Fibroblast of lung (primary cell): ENCODE measurements around the gene YIPF5. TPM values are rescaled to one million over a fixed set of nuclear protein-coding genes. Genes with fewer than 3 reads are reported as not detected.
A peak's percentile ranks its signal among the peaks of the same experiment; 100 is the strongest.

Experiments
- DNase-seq, 2 donors: peaks; one replicate each; pipeline versions ENCODE4 v3.0.0 to v3.0.0-alpha.2; 2010; ENCODE audit warnings: low read depth in 2 of 2
- H2AFZ ChIP-seq: 2 replicates; pipeline ENCODE4 v1.5.1; 2012; ENCODE audit warnings: low read length, control low read depth, inconsistent platforms
- H3K27ac ChIP-seq: 2 replicates; pipeline ENCODE4 v1.5.1; 2011; ENCODE audit warnings: low read length, control low read depth; ENCODE audit not compliant: insufficient read depth
- H3K27me3 ChIP-seq: 2 replicates; pipeline ENCODE4 v1.5.1; 2011; ENCODE audit warnings: mild to moderate bottlenecking, low read length; ENCODE audit not compliant: control insufficient read depth, insufficient read depth
- H3K36me3 ChIP-seq: 2 replicates; pipeline ENCODE4 v1.5.1; 2011; ENCODE audit warnings: low read length; ENCODE audit not compliant: control insufficient read depth, insufficient read depth
- H3K4me1 ChIP-seq: 2 replicates; pipeline ENCODE4 v1.5.1; 2011; ENCODE audit warnings: low read length; ENCODE audit not compliant: control insufficient read depth, insufficient read depth; ENCODE audit errors: extremely low read depth
- H3K4me2 ChIP-seq: 2 replicates; pipeline ENCODE4 v1.5.1; 2011; ENCODE audit warnings: low read length, control low read depth; ENCODE audit not compliant: insufficient read depth; ENCODE audit errors: extremely low read depth
- H3K4me3 ChIP-seq, 4 experiments: fragments of 200-600 bp in 1 of 4; sonication (generic) in 1 of 4; replicated peaks in 1 of 4; 2 replicates each; pipeline ENCODE4 v1.5.1; 2011 to 2016; ENCODE audit warnings: low read length in 4 of 4, low read depth in 3 of 4, mild to moderate bottlenecking in 3 of 4, control low read depth in 2 of 4, inconsistent platforms in 1 of 4, mixed read lengths in 1 of 4; ENCODE audit not compliant: insufficient read depth in 1 of 4; ENCODE audit errors: control extremely low read depth in 1 of 4
- H3K79me2 ChIP-seq: 2 replicates; pipeline ENCODE4 v1.5.1; 2012; ENCODE audit warnings: mild to moderate bottlenecking, low read length, inconsistent platforms; ENCODE audit not compliant: control insufficient read depth, insufficient read depth
- H3K9ac ChIP-seq: 2 replicates; pipeline ENCODE4 v1.5.1; 2011; ENCODE audit warnings: mild to moderate bottlenecking, low read length, control low read depth; ENCODE audit not compliant: insufficient read depth
- H3K9me3 ChIP-seq: 2 replicates; pipeline ENCODE4 v1.5.1; 2012; ENCODE audit warnings: low read depth, low read length; ENCODE audit not compliant: control insufficient read depth, insufficient read depth
- H4K20me1 ChIP-seq: 2 replicates; pipeline ENCODE4 v1.5.1; 2011; ENCODE audit warnings: low read length; ENCODE audit not compliant: control insufficient read depth, insufficient read depth; ENCODE audit errors: extremely low read depth
- CTCF ChIP-seq, 2 donors: IDR thresholded peaks in 1 of 2; conservative IDR thresholded peaks in 1 of 2; 1 replicate in 1 of 2; 2 replicates in 1 of 2; pipeline ENCODE4 v1.5.1; 2011 to 2012; ENCODE audit warnings: low read length in 2 of 2, control low read depth in 1 of 2, inconsistent platforms in 1 of 2, low read depth in 1 of 2, mild to moderate bottlenecking in 1 of 2
- EZH2 ChIP-seq: IDR thresholded peaks from 2 replicates; pipeline ENCODE4 v1.5.1; 2012; ENCODE audit warnings: low read length, control low read depth, mild to moderate bottlenecking; ENCODE audit errors: missing control alignments
- polyA minus RNA-seq: library from RNA; depleted of rRNA, polyadenylated mRNA; stranded (reverse); fragments of >200 nt; gene quantifications from 2 replicates; pipeline ENCODE4 v1.2.3, GENCODE V29; 2011; ENCODE audit warnings: low replicate concordance
- polyA plus RNA-seq, 2 donors: library from polyadenylated mRNA; depleted of rRNA in 1 of 2; stranded (reverse) in 1 of 2; unstranded in 1 of 2; fragments of >200 nt; gene quantifications; 2 replicates each; pipeline ENCODE4 v1.2.1, GENCODE V29; 2011 to 2012; ENCODE audit warnings: missing spikeins in 1 of 2
- total RNA-seq: library from RNA; depleted of rRNA; stranded (reverse); fragments of >200 nt; gene quantifications from 2 replicates; pipeline ENCODE4 v1.2.1, GENCODE V29; 2014

The YIPF5 gene
- total RNA-seq (69.6 and 83.2 TPM in 2 replicates), polyA plus RNA-seq (110 and 175 TPM in 2 replicates), polyA minus RNA-seq (59.6 and 66.4 TPM in 2 replicates)
- 81.7 and 112 TPM in 2 replicates for polyA plus RNA-seq (2012)

- Histone ChIP-seq H3K27ac (peak within 1 kb of the TSS; percentile 97), H4K20me1 (no peaks in the 10 kb centered on the region), H3K79me2 (peaks cover 45% of the 10 kb centered on the region), H3K27me3 (no peaks in the 10 kb centered on the region), H3K4me2 (peak within 1 kb of the TSS; percentile 94), H3K4me1 (peaks cover 2% of the 10 kb centered on the region), H3K36me3 (peaks cover 3% of the 10 kb centered on the region), H3K9me3 (no peaks in the 10 kb centered on the region), H3K4me3 (peak within 1 kb of the TSS; percentile 93 to 99 (median 96)), H3K9ac (peak within 1 kb of the TSS; percentile 92), H2AFZ (peak within 1 kb of the TSS; percentile 97)
- no peak for TF ChIP-seq CTCF (conservative IDR thresholded peaks at IDR 0.05 in 1 of 2, IDR thresholded peaks at IDR 0.05 in 1 of 2; ENCODE audit: low read depth in 1 of 2, low read length in 2 of 2)
- TF ChIP-seq EZH2, result no peak
- peak; percentile 95 to 98 for DNase-seq
Observed at GRCh38 chr5:144170276-144171024, at the start of gene YIPF5, which contains the start of gene KCTD16. Gene YIPF5 (minus strand): TSS chr5:144170659. CDS start chr5:144169955, 704 bp downstream. Gene KCTD16 (plus strand): TSS chr5:144170873.

GRCh38 chr5:144219869-144220268, 49.4 kb upstream of the YIPF5 start:
- Histone ChIP-seq H3K27me3 (no peaks in the 10 kb centered on the region), H3K4me2 (no peak overlapping the region), H3K4me1 (no peaks in the 10 kb centered on the region), H3K79me2 (no peaks in the 10 kb centered on the region), H3K4me3 (no peak overlapping the region), H3K36me3 (no peaks in the 10 kb centered on the region), H3K9ac (no peak overlapping the region), H2AFZ (no peak overlapping the region), H3K27ac (no peak overlapping the region), H3K9me3 (no peaks in the 10 kb centered on the region), H4K20me1 (no peaks in the 10 kb centered on the region)
- no peak for TF ChIP-seq EZH2
- TF ChIP-seq CTCF (conservative IDR thresholded peaks at IDR 0.05 in 1 of 2, IDR thresholded peaks at IDR 0.05 in 1 of 2; ENCODE audit: low read depth in 1 of 2, low read length in 2 of 2), result no peak
- no peak for DNase-seq

- Histone ChIP-seq H3K4me2 (no peak overlapping the region), H3K27me3 (peaks cover 9% of the 10 kb centered on the region), H3K4me3 (no peak overlapping the region), H2AFZ (no peak overlapping the region), H3K36me3 (no peaks in the 10 kb centered on the region), H3K27ac (no peak overlapping the region), H3K79me2 (no peaks in the 10 kb centered on the region), H4K20me1 (no peaks in the 10 kb centered on the region), H3K9me3 (no peaks in the 10 kb centered on the region), H3K4me1 (no peaks in the 10 kb centered on the region), H3K9ac (no peak overlapping the region)
- TF ChIP-seq EZH2 (no peak), CTCF (conservative IDR thresholded peaks at IDR 0.05 in 1 of 2, IDR thresholded peaks at IDR 0.05 in 1 of 2; ENCODE audit: low read depth in 1 of 2, low read length in 2 of 2) (no peak)
- DNase-seq, result no peak
Observed at GRCh38 chr5:144210655-144211054, 40.2 kb upstream of the YIPF5 start.
